HG03066 (cell line): ENCODE measurements around the gene TPP2.

Experiments used
- ATAC-seq: cut with Tn5 transposase; IDR thresholded peaks from one replicate; pipeline ENCODE4 v1.9.1; 2021; ENCODE audit warnings: low read depth; ENCODE audit not compliant: unreplicated experiment

Gene TPP2

GRCh38 chr13:102651892-102652291 is 55.1 kb downstream of the TPP2 start:
- no peak for ATAC-seq

DNA sequence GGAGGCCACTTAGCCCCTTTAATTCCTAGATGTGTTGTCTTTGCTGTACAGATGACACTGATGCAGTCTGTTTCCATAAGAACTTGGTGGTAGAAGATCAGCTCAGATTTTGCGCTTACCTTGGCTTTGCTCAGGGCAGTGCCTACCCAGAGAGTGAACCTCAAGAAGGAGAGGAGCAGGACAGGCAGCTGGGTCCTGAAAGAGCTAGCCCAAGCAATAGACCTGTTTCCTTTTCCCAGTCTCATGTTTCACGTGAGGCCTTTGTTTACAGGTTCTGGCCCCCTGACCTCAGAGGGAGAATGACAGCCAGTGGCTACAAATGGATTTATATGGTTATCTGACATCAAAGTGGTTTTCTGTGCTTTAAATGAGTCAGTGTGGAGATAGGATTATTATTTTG is 58.0 kb downstream of the TPP2 start:
- ATAC-seq = no peak

DNA sequence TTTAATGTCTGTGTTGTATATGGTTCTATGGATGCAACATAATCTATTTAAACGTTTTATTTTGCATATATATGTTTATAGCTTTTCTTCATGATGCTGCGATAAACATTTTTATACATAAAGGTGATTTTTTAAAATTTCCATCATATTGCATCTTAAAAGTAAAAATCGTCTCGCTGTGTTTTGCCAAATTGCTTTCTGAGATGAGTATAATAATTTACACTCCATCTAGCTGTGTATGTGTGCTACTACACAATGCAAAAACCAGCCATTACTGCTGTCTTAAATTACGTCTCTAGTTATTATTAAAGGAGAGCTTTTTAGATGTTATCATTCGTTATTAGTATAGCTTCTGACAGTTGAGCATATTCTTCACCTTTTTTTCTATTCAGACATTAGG is 60.8 kb downstream of the TPP2 start:
- no peak for ATAC-seq

- no peak for ATAC-seq
Measured at GRCh38 chr13:102658660-102659059, 61.9 kb downstream of the TPP2 start.

GRCh38 chr13:102659168-102659713 is 62.5 kb downstream of the TPP2 start:
- ATAC-seq = no peak

DNA sequence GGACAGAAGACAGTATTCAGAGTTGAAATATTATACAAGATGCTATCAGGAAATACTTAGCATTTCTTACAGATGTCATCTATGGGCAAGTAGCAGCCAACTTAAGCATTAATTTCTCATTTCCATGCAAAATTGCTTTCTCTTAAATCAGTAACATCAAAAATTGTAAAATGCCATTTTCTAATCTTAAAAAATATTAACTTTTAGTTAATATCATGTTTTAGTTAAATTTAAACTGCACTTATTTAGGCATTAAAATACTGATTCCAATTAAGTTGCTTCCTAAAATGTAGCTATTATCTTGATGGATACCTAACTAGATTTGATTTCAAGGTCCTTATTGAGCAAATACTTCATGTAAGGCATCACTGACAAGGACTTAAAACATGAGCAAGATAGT is 70.2 kb downstream of the TPP2 start:
- ATAC-seq = no peak

DNA sequence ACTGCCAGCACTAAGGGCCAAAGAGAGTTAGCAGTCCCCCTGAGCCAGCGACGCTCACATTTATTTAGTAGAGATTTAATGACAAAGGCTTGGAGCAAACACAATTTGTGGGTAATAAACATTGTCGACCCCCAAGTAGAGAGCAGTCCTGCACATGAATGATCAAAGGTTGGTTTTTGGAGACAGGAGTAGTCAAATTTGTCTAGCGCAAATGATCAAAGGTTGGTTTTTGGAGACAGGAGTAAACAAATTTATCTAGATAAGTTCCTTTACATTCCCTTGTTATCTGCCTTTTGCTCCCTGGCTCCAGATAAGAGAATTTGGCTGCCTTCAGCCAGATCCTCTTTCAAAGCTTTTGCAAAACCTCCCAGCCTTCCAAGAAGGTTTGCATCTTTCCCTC is 71.1 kb downstream of the TPP2 start:
- ATAC-seq = no peak

GRCh38 chr13:102670130-102670529 is 73.3 kb downstream of the TPP2 start:
- no peak for ATAC-seq

DNA sequence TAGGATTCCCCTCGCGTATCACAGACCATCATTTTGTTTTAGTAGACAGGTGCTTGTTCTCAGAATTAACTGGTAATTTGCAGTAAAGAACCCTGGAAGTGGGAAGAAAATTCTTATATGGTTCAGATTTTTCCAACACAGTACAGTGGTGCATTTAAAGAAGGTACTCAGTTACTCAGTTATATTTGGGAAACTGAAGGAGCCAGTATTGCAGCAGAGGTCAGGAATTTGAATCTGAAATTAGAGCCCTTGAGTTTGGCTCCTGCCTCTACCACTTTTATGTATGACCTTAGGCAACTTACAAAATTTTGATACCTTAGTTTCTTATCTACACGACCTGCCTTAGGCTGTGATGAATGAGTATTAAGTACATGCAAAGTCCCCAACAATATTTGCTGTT is 78.3 kb downstream of the TPP2 start:
- no peak for ATAC-seq

DNA sequence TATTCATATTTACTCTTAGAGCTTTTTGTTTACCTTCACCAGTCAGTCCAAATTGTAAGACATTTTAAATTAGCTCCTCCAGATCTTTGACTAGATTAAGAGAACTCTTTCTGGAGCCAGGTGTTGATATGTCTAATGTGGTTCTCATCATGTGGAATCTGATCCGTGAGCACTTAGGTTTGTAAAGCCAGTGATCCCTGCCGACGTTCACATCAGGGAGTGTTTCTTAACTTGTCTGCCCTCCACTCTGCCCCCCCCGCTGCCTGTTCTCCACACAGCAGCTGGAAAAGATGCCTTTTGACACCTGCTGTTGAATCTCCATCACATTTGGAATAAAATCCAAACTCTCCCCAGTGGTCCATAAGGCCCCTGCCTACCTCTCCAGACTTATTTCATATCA is 80.3 kb downstream of the TPP2 start:
- no peak for ATAC-seq

DNA sequence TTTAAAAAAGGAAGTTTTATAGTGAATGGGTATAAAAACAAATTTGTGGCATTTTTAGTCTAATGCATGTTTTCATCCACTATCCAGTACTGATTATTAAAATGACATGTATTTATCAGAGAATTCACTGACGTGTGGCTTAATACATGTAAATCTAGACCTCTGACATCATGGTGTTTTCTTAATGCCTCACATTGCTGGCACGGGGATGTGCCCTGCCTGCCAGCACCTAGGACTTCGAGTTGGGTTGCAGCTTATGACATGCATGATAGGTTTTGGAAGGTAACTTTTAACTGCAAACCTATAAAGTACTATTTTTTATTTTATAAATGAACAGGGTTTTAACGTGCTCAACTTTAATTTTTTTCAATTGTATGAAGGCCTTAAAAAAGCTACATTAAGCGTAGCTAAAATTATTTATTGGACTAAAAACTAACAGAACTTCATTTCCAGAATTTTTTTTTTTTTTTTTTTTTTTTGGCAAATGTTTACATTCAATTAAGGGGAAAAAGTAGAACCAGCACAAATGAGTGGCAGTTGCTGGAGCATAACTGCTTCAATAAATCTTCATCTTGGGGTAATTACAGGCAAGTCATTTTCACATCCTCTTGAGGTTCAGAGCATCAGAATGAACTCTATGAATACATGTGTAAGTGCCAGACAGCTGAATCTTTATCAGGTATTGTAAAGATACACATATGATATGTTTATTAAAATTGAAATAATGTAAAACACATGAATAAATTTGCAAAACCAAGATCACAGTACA is 81.7 kb downstream of the TPP2 start:
- ATAC-seq = no peak

GRCh38 chr13:102679449-102680132 is 82.8 kb downstream of the TPP2 start:
- ATAC-seq = no peak

- ATAC-seq = no peak
Measured at GRCh38 chr13:102680133-102680717, 83.4 kb downstream of the TPP2 start.

DNA sequence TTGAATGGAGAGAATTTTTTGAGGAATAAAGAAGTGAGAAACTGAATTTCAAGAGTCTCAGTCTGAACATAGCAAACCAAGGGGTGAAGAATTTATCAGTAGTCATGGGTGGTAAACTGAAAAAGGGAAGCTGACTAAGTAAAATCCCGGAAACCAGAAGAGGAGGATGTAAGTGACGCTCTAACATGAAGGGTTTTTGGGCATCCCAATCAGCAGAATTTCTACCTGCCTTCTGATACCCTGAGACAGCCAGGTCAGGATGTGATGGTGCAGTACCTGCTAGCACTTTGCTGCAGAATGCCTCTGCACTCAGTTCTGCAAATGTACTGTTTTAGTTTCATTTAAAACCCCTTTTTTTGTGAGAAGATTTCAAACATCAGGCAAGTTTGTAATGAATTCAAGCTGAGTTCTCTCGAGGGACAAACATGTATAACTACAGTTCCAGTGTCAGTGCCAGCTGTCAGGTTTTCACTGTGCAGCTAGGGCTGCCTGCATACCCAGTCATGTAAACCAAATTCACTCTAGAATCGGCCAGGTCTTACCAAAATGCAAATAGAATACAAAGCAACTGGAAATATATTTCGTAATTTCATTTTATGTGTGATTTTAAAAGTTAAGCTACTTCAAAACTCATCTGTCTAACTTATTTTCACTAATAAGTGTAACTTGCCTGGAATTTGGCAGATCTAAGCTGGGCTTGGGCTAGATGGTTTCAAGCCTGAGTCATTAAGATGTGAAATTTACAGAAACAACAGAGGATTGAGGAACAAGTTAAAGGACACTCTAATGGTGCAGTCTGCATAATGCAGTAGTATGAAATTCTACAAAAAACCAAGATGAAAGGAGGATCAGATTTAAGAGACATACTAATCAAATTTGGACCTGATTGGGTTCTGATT is 84.3 kb downstream of the TPP2 start:
- no peak for ATAC-seq

GRCh38 chr13:102682211-102682610 is 85.4 kb downstream of the TPP2 start:
- no peak for ATAC-seq

DNA sequence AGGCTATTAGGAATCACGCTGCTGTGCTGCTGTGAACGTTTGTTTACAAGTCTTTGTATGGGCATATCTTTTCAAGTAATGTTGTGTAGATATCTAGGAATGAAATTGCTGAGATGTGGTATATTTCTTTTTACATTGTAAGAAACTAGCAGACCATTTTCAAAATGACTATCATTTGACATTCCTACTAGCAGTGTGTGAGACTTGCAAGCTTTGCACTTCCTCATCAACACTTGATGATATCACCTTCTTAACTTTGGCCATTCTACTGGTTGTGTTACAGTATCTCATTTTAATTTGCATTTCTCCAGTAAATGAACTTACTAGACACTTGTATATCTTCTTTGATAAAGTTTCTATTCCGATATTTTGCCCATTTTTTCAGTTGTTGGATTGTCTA is 85.9 kb downstream of the TPP2 start:
- ATAC-seq = no peak

- ATAC-seq = no peak
Measured at GRCh38 chr13:102683637-102684036, 86.9 kb downstream of the TPP2 start.

- ATAC-seq = no peak
Measured at GRCh38 chr13:102686024-102686423, 89.2 kb downstream of the TPP2 start.

- ATAC-seq = no peak
Measured at GRCh38 chr13:102687520-102687919, 90.7 kb downstream of the TPP2 start.

DNA sequence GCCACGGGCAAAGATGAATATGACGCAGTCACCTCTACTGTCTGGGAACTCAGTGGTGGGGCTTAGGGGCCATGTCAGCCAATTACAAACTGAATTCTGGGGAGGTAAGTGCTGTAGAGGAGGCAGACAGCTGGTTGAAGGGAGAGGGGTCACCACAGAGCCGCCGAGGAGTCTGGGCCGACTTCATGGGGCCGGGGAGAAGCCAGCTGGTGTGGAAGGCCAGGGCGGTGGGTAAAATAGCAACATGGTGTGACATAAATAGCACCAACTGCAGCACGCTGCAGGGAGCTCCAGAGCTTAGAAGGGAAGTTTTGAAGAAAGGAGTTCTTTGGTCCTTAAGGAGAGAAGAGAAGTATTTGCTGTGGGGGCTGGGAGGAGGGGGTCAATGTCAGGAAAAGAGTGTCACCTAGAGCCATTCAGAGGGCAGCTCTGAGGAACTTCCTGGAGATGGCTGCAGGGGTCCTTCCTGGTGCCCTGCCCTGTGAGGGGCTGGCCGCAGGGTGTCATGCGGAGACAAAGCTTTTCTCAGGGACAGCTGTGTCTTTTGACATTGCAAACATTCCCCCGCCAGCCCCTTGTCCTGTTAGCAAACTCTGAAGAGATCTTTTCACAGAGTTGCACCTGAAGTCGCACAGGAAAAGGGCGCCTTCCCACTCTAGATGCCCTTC is 91.7 kb downstream of the TPP2 start:
- ATAC-seq = no peak
